ENCODE data around the gene PDE4D.

GRCh38 chr5:59231221-59231931 lies 662.1 kb downstream of the PDE4D start:
- TF ChIP-seq TCF4 (CRISPR knock-in tag; IDR thresholded peaks at IDR 0.05; ENCODE audit: borderline replicate concordance) (no peak), ZFP30 (CRISPR knock-in tag; IDR thresholded peaks at IDR 0.05) (no peak), CSRNP3 (CRISPR knock-in tag; IDR thresholded peaks at IDR 0.05) (no peak), OSR1 (CRISPR knock-in tag; IDR thresholded peaks at IDR 0.05) (no peak), PATZ1 (CRISPR knock-in tag; IDR thresholded peaks at IDR 0.05; ENCODE audit: borderline replicate concordance) (no peak)

Measured in SK-N-SH treated with all-trans-retinoic acid at 6 μM for 48 hours (cell line).